GM12878 (cell line): ENCODE data around the gene TMEM9B. TPM values are rescaled to one million over a fixed set of nuclear protein-coding genes. Genes with fewer than 3 reads are reported as not detected.

ENCODE experiments used
- ATAC-seq: fragments of 200-7000 bp; cut with Tn5 transposase; 3 replicates; pipeline ENCODE4 v1.9.1; 2020; ENCODE audit warnings: mild to moderate bottlenecking, moderate library complexity
- BruUV-seq: library from RNA; stranded (reverse); fragments of 400-500 nt; replicated peaks from 2 replicates; lab custom pipeline; 2021; lab: Mats Ljungman, UMichigan
- CTCF ChIA-PET: fragments of 300-600 bp; sonication (Branson Sonifier 250); formaldehyde crosslinking; extraction: SDS; loops from one replicate; lab custom pipeline; 2021; ENCODE audit warnings: inconsistent platforms; lab: Yijun Ruan, JAX
- POLR2A ChIA-PET: fragments of 350-600 bp; formaldehyde crosslinking; extraction: SDS; loops from one replicate; lab custom pipeline; 2021; ENCODE audit warnings: inconsistent platforms; lab: Charles Lee
- RAD21 ChIA-PET: fragments of 300-600 bp; sonication (Branson Sonifier 250); formaldehyde crosslinking; loops from one replicate; lab custom pipeline; 2023; ENCODE audit warnings: antibody characterized with exemption; ENCODE audit not compliant: unreplicated experiment; lab: Charles Lee
- SMC1A ChIA-PET: fragments of 300-600 bp; sonication (Branson Sonifier 250); formaldehyde crosslinking; loops from one replicate; lab custom pipeline; 2023; ENCODE audit not compliant: unreplicated experiment, uncharacterized antibody; lab: Charles Lee
- DNase-seq: peaks from one replicate; pipeline ENCODE4 v3.0.0-alpha.2; 2011; ENCODE audit warnings: low read depth, low spot score
- FAIRE-seq: peaks from 3 replicates; lab custom pipeline; 2011; peaks lifted over from hg19 to GRCh38; lab: Jason Lieb, UNC
- H2AFZ ChIP-seq: 2 replicates; pipeline ENCODE4 v1.6.0; 2011; ENCODE audit warnings: low read depth, low read length, control low read depth; ENCODE audit not compliant: control insufficient read depth
- H3K27ac ChIP-seq: 2 replicates; pipeline ENCODE4 v1.5.1; 2011; ENCODE audit warnings: control low read depth; ENCODE audit not compliant: control insufficient read depth, insufficient read depth
- H3K27me3 ChIP-seq, 2 experiments: replicated peaks in 1 of 2; 2 replicates each; pipeline versions ENCODE4 v1.6.0 to v1.6.1; 2011; ENCODE audit warnings: low read length in 1 of 2; ENCODE audit not compliant: control insufficient read depth in 2 of 2, insufficient read depth in 2 of 2
- H3K36me3 ChIP-seq, 2 experiments: 2 replicates each; pipeline ENCODE4 v1.5.1; 2011; ENCODE audit warnings: low read length in 1 of 2; ENCODE audit not compliant: control insufficient read depth in 2 of 2, insufficient read depth in 2 of 2
- H3K4me1 ChIP-seq: 2 replicates; pipeline ENCODE4 v1.6.1; 2011; ENCODE audit warnings: mild to moderate bottlenecking, low read length, moderate library complexity, mixed read lengths; ENCODE audit not compliant: control insufficient read depth, insufficient read depth
- H3K4me2 ChIP-seq: 2 replicates; pipeline ENCODE4 v1.6.0; 2011; ENCODE audit warnings: control low read depth; ENCODE audit not compliant: control insufficient read depth, insufficient read depth
- H3K4me3 ChIP-seq: fragments of 200-600 bp; sonication (generic); 2 replicates; pipeline ENCODE4 v1.5.1; 2016
- H3K79me2 ChIP-seq: 2 replicates; pipeline ENCODE4 v1.6.0; 2011; ENCODE audit warnings: low read length; ENCODE audit not compliant: control insufficient read depth, insufficient read depth
- H3K9ac ChIP-seq: 2 replicates; pipeline ENCODE4 v1.8.0; 2011; ENCODE audit warnings: low read length, control low read depth, mixed read lengths; ENCODE audit not compliant: control insufficient read depth, insufficient read depth
- H3K9me3 ChIP-seq: replicated peaks from 3 replicates; pipeline ENCODE4 v1.5.1; 2011; ENCODE audit warnings: mild to moderate bottlenecking, low read length; ENCODE audit not compliant: control insufficient read depth, insufficient read depth
- H4K20me1 ChIP-seq: 2 replicates; pipeline ENCODE4 v1.6.0; 2011; ENCODE audit not compliant: control insufficient read depth, insufficient read depth
- PAX5 ChIP-seq: IDR thresholded peaks from 2 replicates; pipeline ENCODE4 v1.6.1; 2011; ENCODE audit warnings: low read depth, low read length, borderline replicate concordance
- ZNF24 ChIP-seq: fragments of 450-650 bp; IDR thresholded peaks from 2 replicates; pipeline ENCODE4 v1.6.1; 2017; ENCODE audit warnings: antibody characterized with exemption, mild to moderate bottlenecking
- in situ Hi-C: fragments of 300-500 bp; cut with MboI; formaldehyde crosslinking; loops from 9 replicates; pipeline ENCODE4 v1.14.3; 2018; ENCODE audit warnings: mixed read lengths
- intact Hi-C: fragments of 100-400 bp; cut with micrococcal nuclease; formaldehyde crosslinking; loops from one replicate; pipeline ENCODE4 v1.14.2; 2022; ENCODE audit not compliant: unreplicated experiment
- polyA plus RNA-seq, 11 experiments: library from polyadenylated mRNA; depleted of rRNA in 4 of 11; unstranded in 6 of 11; stranded (reverse) in 5 of 11; fragments of >200 nt; fragmentation: Nextera tagmentation in 4 of 11; fragmentation: Illumina TruSeq in 1 of 11; extraction: Ambion mirVana in 4 of 11; extraction: Trizol in 1 of 11; gene quantifications; 1 replicate in 1 of 11; 2 replicates in 10 of 11; pipeline versions ENCODE4 v1.2.1 to v1.2.3, GENCODE V29; 2011 to 2016; ENCODE audit warnings: inconsistent platforms in 2 of 11, missing spikeins in 2 of 11, low read depth in 1 of 11
- small RNA-seq: library from RNA; depleted of rRNA; stranded (forward); fragments of <200 nt; gene quantifications from one replicate; pipeline ENCODE3, GENCODE V24; 2014
- total RNA-seq, 4 experiments: library from RNA; depleted of rRNA in 3 of 4; stranded (reverse); fragments of >200 nt in 3 of 4; fragmentation: Illumina TruSeq in 1 of 4; extraction: Trizol in 1 of 4; gene quantifications; 2 replicates each; pipeline versions ENCODE4 v1.2.1 to v1.2.3, GENCODE V29; 2013 to 2021

The TMEM9B gene
- total and polyA plus RNA-seq, 10 of the 15 experiments (the other 5 are each of a cell fraction or from before 2014, with no cell fraction given) = 11.5 to 54.0 (median 30.0) TPM

- no peak for FAIRE-seq
- Histone ChIP-seq H3K4me1 (no peaks in the 10 kb centered on the region), H3K4me2 (no peak overlapping the region), H3K27ac (no peak overlapping the region), H3K4me3 (no peak overlapping the region), H2AFZ (no peak overlapping the region), H3K79me2 (no peaks in the 10 kb centered on the region), H3K9me3 (peaks cover 3% of the 10 kb centered on the region; the same call in 2 of the 3 replicates), H4K20me1 (no peaks in the 10 kb centered on the region), H3K9ac (no peak overlapping the region), H3K27me3 (no peaks in the 10 kb centered on the region), H3K36me3 (no peaks in the 10 kb centered on the region)
- ChIA-PET SMC1A (no interaction called here), CTCF (no interaction called here), POLR2A (no interaction called here), RAD21 (no interaction called here)
- no peak for DNase-seq
- intact Hi-C loops = no loop called here
- no peak for ATAC-seq
- in situ Hi-C loops = no loop called here
- TF ChIP-seq PAX5 (no peak), ZNF24 (no peak)
- no TSS peak for BruUV-seq
Measured at GRCh38 chr11:8899119-8899753, 65.0 kb downstream of the TMEM9B start.

Small RNA genes lying within 50 kb of the gene (small RNA-seq; reads per million reads assigned to genes)
- not detected for gene RF00019

Other genes with a start within 250 kb of the TMEM9B start
- 31.7 and 36.5 TPM in 2 replicates for gene AKIP1, start 53.3 kb downstream of the TMEM9B start, total RNA-seq (2014; rRNA removed)
- gene AKIP1, start 53.3 kb downstream of the TMEM9B start, total RNA-seq (2014; rRNA removed; fragmentation: Illumina TruSeq; extraction: Trizol) = 21.5 and 23.3 TPM in 2 replicates
- gene AKIP1, start 53.3 kb downstream of the TMEM9B start, total RNA-seq (2021) = 27.1 and 30.4 TPM in 2 replicates
- 30.7 and 33.1 TPM in 2 replicates for gene AKIP1, start 53.3 kb downstream of the TMEM9B start, polyA plus RNA-seq (2011; rRNA removed)
- 22.1 and 30.6 TPM in 2 replicates for gene AKIP1, start 53.3 kb downstream of the TMEM9B start, polyA plus RNA-seq (2014; fragmentation: Illumina TruSeq; extraction: Trizol)
- gene AKIP1, start 53.3 kb downstream of the TMEM9B start, polyA plus RNA-seq (2014; fragmentation: Nextera tagmentation; extraction: Ambion mirVana) = 10 to 100 TPM in 1 of 2 experiments, 1 to 10 TPM in 1; 5.1 to 14.7 TPM
- 32.0 and 36.2 TPM in 2 replicates for gene AKIP1, start 53.3 kb downstream of the TMEM9B start, polyA plus RNA-seq (2014; rRNA removed)
- 10 to 100 TPM; 38.0 to 38.9 TPM for gene AKIP1, start 53.3 kb downstream of the TMEM9B start, polyA plus RNA-seq (2016; fragmentation: Nextera tagmentation; extraction: Ambion mirVana)
- not detected in 2 replicates for gene C11orf16, start 31.5 kb downstream of the TMEM9B start, total RNA-seq (2014; rRNA removed)
- not detected in 2 replicates for gene C11orf16, start 31.5 kb downstream of the TMEM9B start, total RNA-seq (2014; rRNA removed; fragmentation: Illumina TruSeq; extraction: Trizol)
- not detected in 2 replicates for gene C11orf16, start 31.5 kb downstream of the TMEM9B start, total RNA-seq (2021)
- gene C11orf16, start 31.5 kb downstream of the TMEM9B start, polyA plus RNA-seq (2011; rRNA removed) = not detected in 2 replicates
- not detected in 2 replicates for gene C11orf16, start 31.5 kb downstream of the TMEM9B start, polyA plus RNA-seq (2014; fragmentation: Illumina TruSeq; extraction: Trizol)
- gene C11orf16, start 31.5 kb downstream of the TMEM9B start, polyA plus RNA-seq (2014; fragmentation: Nextera tagmentation; extraction: Ambion mirVana) = under 1 TPM in 1 of 2 experiments, not detected in 1; 0.05 TPM
- gene C11orf16, start 31.5 kb downstream of the TMEM9B start, polyA plus RNA-seq (2014; rRNA removed) = not detected in 2 replicates
- under 1 TPM; 0.32 to 0.39 TPM for gene C11orf16, start 31.5 kb downstream of the TMEM9B start, polyA plus RNA-seq (2016; fragmentation: Nextera tagmentation; extraction: Ambion mirVana)
- gene ASCL3, start 21.4 kb downstream of the TMEM9B start, total RNA-seq (2014; rRNA removed) = not detected in 2 replicates
- not detected in 2 replicates for gene ASCL3, start 21.4 kb downstream of the TMEM9B start, total RNA-seq (2014; rRNA removed; fragmentation: Illumina TruSeq; extraction: Trizol)
- not detected in 2 replicates for gene ASCL3, start 21.4 kb downstream of the TMEM9B start, total RNA-seq (2021)
- gene ASCL3, start 21.4 kb downstream of the TMEM9B start, polyA plus RNA-seq (2011; rRNA removed) = not detected in 2 replicates
- gene ASCL3, start 21.4 kb downstream of the TMEM9B start, polyA plus RNA-seq (2014; fragmentation: Illumina TruSeq; extraction: Trizol) = not detected in 2 replicates
- gene ASCL3, start 21.4 kb downstream of the TMEM9B start, polyA plus RNA-seq (2014; fragmentation: Nextera tagmentation; extraction: Ambion mirVana) = not detected
- gene ASCL3, start 21.4 kb downstream of the TMEM9B start, polyA plus RNA-seq (2014; rRNA removed) = not detected in 2 replicates
- not detected for gene ASCL3, start 21.4 kb downstream of the TMEM9B start, polyA plus RNA-seq (2016; fragmentation: Nextera tagmentation; extraction: Ambion mirVana)
- under 0.01 and 0.22 TPM in 2 replicates for gene NRIP3, start 39.6 kb upstream of the TMEM9B start, total RNA-seq (2014; rRNA removed)
- 0.09 TPM in 1 of 2 replicates, not detected in the other for gene NRIP3, start 39.6 kb upstream of the TMEM9B start, total RNA-seq (2014; rRNA removed; fragmentation: Illumina TruSeq; extraction: Trizol)
- gene NRIP3, start 39.6 kb upstream of the TMEM9B start, total RNA-seq (2021) = not detected in 2 replicates
- not detected in 2 replicates for gene NRIP3, start 39.6 kb upstream of the TMEM9B start, polyA plus RNA-seq (2011; rRNA removed)
- not detected in 2 replicates for gene NRIP3, start 39.6 kb upstream of the TMEM9B start, polyA plus RNA-seq (2014; fragmentation: Illumina TruSeq; extraction: Trizol)
- gene NRIP3, start 39.6 kb upstream of the TMEM9B start, polyA plus RNA-seq (2014; fragmentation: Nextera tagmentation; extraction: Ambion mirVana) = not detected
- 0.25 TPM in 1 of 2 replicates, not detected in the other for gene NRIP3, start 39.6 kb upstream of the TMEM9B start, polyA plus RNA-seq (2014; rRNA removed)
- under 1 TPM in 1 of 2 experiments, not detected in 1; 0.25 TPM for gene NRIP3, start 39.6 kb upstream of the TMEM9B start, polyA plus RNA-seq (2016; fragmentation: Nextera tagmentation; extraction: Ambion mirVana)
- gene SCUBE2, start 127.2 kb upstream of the TMEM9B start, total RNA-seq (2014; rRNA removed) = 0.27 and 0.56 TPM in 2 replicates
- gene SCUBE2, start 127.2 kb upstream of the TMEM9B start, total RNA-seq (2014; rRNA removed; fragmentation: Illumina TruSeq; extraction: Trizol) = 0.23 and 0.27 TPM in 2 replicates
- 0.24 and 0.31 TPM in 2 replicates for gene SCUBE2, start 127.2 kb upstream of the TMEM9B start, total RNA-seq (2021)
- gene SCUBE2, start 127.2 kb upstream of the TMEM9B start, polyA plus RNA-seq (2011; rRNA removed) = 0.31 and 0.52 TPM in 2 replicates
- 0.06 and 0.12 TPM in 2 replicates for gene SCUBE2, start 127.2 kb upstream of the TMEM9B start, polyA plus RNA-seq (2014; fragmentation: Illumina TruSeq; extraction: Trizol)
- gene SCUBE2, start 127.2 kb upstream of the TMEM9B start, polyA plus RNA-seq (2014; fragmentation: Nextera tagmentation; extraction: Ambion mirVana) = under 1 TPM in 1 of 2 experiments, not detected in 1; 0.35 TPM
- gene SCUBE2, start 127.2 kb upstream of the TMEM9B start, polyA plus RNA-seq (2014; rRNA removed) = 0.10 and 0.18 TPM in 2 replicates
- under 1 TPM in 1 of 2 experiments, not detected in 1; 0.54 TPM for gene SCUBE2, start 127.2 kb upstream of the TMEM9B start, polyA plus RNA-seq (2016; fragmentation: Nextera tagmentation; extraction: Ambion mirVana)